Natural killer cell (primary cell): Measurements from ENCODE around the gene FREM3. TPM values are rescaled to one million over a fixed set of nuclear protein-coding genes. Genes with fewer than 3 reads are reported as not detected.

Experiments used
- ATAC-seq, 3 donors: fragments of 150-1000 bp in 2 of 3; fragments of 200-7000 bp in 1 of 3; cut with Tn5 transposase; 1 replicate in 1 of 3; 2 replicates in 2 of 3; pipeline ENCODE4 v1.10.0; 2021; ENCODE audit warnings: mild to moderate bottlenecking in 2 of 3, moderate library complexity in 2 of 3
- DNase-seq, 2 donors: peaks; one replicate each; pipeline versions ENCODE4 v3.0.0 to v3.0.0-alpha.2; 2013 to 2021; ENCODE audit warnings: mixed read lengths in 1 of 2
- H3K27ac ChIP-seq: one replicate; pipeline ENCODE4 v1.5.1; 2013; ENCODE audit warnings: mild to moderate bottlenecking, low read length
- H3K27me3 ChIP-seq: one replicate; pipeline ENCODE4 v1.6.1; 2013; ENCODE audit warnings: low read length; ENCODE audit not compliant: control insufficient read depth, insufficient read depth
- H3K36me3 ChIP-seq: one replicate; pipeline ENCODE4 v1.6.1; 2013; ENCODE audit warnings: low read length; ENCODE audit not compliant: control insufficient read depth, insufficient read depth
- H3K4me1 ChIP-seq: one replicate; pipeline ENCODE4 v1.6.1; 2013; ENCODE audit warnings: low read length; ENCODE audit not compliant: control insufficient read depth, insufficient read depth
- H3K4me3 ChIP-seq: one replicate; pipeline ENCODE4 v1.5.1; 2013; ENCODE audit warnings: low read length
- H3K9me3 ChIP-seq: one replicate; pipeline ENCODE4 v1.6.1; 2013; ENCODE audit warnings: low read length; ENCODE audit not compliant: control insufficient read depth, insufficient read depth
- H3K27ac Mint-ChIP-seq, 2 donors: one replicate each; pipeline ENCODE4 v1.8.0; 2022; ENCODE audit warnings: mild to moderate bottlenecking in 2 of 2, mixed read lengths in 2 of 2, moderate library complexity in 1 of 2
- H3K27me3 Mint-ChIP-seq, 2 donors: one replicate each; pipeline ENCODE4 v1.8.0; 2022; ENCODE audit warnings: low read depth in 2 of 2, mixed read lengths in 2 of 2
- H3K36me3 Mint-ChIP-seq: one replicate; pipeline ENCODE4 v1.8.0; 2022; ENCODE audit warnings: mixed read lengths
- H3K4me1 Mint-ChIP-seq, 2 donors: one replicate each; pipeline ENCODE4 v1.8.0; 2022; ENCODE audit warnings: mixed read lengths in 2 of 2
- H3K4me3 Mint-ChIP-seq: one replicate; pipeline ENCODE4 v1.8.0; 2022; ENCODE audit warnings: mild to moderate bottlenecking, moderate library complexity, mixed read lengths
- H3K9me3 Mint-ChIP-seq, 2 donors: one replicate each; pipeline ENCODE4 v1.8.0; 2022; ENCODE audit warnings: mixed read lengths in 2 of 2
- WGBS: methylation state at CpG from one replicate; pipeline ENCODE4 v1.1.7; 2013; ENCODE audit warnings: missing lambda C conversion rate; ENCODE audit not compliant: insufficient coverage; 5-methylcytosine and 5-hydroxymethylcytosine counted together
- intact Hi-C: fragments of 100-400 bp; cut with micrococcal nuclease; formaldehyde crosslinking; loops from one replicate; pipeline ENCODE4 v1.14.2; 2022
- total RNA-seq, 4 donors: library from RNA; stranded (reverse); fragments of 120-200 nt in 1 of 4; gene quantifications; one replicate each; pipeline versions ENCODE4 v1.2.3 to v1.2.4, GENCODE V29; 2013 to 2022
- TF ChIP-seq, protein P1 (sequence below): fragments of 200-600 bp; IDR thresholded peaks from one replicate; pipeline ENCODE4 v1.8.0; 2022; ENCODE audit warnings: antibody characterized with exemption

FREM3 gene
- total RNA-seq, 3 donors from 2014 or later (not counting 1 experiment from before 2014, with no cell fraction given), result 0.07 TPM; not detected in 2

DNA sequence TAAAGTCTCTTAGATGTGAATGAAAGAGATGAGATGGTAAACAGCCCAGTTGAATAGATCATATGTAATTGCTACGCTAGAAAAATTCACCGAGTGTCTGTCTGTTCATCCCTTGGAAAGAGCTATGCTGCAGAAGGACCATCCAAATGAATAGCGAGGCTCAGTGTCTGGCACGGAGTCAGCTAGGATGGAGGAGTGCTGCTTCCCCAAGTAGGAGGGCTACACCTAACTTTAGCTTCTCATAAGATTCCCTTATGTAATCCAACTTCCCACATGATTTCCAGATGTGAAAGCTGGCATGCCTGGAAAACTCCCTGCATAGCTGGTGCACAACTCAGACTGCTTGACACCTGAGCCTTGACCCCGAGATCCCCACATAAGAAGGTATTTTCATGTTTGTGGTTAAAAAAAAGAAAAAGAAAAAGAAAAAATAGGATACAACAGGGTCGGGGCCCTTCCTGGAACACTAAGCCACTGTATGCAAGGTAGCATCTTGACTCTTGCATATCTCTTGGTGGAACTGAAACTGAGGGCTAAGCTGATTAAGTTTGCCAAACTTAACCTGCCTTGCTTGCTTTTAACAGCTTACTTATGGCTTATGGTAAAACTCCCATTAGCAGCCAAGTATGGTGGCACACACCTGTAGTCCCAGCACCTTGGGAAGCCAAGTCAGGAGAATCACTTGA lies 82.3 kb downstream of the FREM3 start:
- Histone ChIP-seq H3K4me3 (no peak overlapping the region), H3K27me3 (no peaks in the 10 kb centered on the region), H3K9me3 (no peaks in the 10 kb centered on the region), H3K4me1 (no peaks in the 10 kb centered on the region), H3K36me3 (no peaks in the 10 kb centered on the region), H3K27ac (no peak overlapping the region)
- DNase-seq, result no peak
- H3K9me3 Mint-ChIP-seq, result no peaks in the 10 kb centered on the region
- TF ChIP-seq, protein P1, sequence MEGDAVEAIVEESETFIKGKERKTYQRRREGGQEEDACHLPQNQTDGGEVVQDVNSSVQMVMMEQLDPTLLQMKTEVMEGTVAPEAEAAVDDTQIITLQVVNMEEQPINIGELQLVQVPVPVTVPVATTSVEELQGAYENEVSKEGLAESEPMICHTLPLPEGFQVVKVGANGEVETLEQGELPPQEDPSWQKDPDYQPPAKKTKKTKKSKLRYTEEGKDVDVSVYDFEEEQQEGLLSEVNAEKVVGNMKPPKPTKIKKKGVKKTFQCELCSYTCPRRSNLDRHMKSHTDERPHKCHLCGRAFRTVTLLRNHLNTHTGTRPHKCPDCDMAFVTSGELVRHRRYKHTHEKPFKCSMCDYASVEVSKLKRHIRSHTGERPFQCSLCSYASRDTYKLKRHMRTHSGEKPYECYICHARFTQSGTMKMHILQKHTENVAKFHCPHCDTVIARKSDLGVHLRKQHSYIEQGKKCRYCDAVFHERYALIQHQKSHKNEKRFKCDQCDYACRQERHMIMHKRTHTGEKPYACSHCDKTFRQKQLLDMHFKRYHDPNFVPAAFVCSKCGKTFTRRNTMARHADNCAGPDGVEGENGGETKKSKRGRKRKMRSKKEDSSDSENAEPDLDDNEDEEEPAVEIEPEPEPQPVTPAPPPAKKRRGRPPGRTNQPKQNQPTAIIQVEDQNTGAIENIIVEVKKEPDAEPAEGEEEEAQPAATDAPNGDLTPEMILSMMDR, result no peak
- no peak for ATAC-seq
- H3K36me3 Mint-ChIP-seq, result no peaks in the 10 kb centered on the region
- no peaks in the 10 kb centered on the region for H3K4me1 Mint-ChIP-seq
- no peak overlapping the region for H3K4me3 Mint-ChIP-seq
- 88% methylated on average over 6 of the region's 6 CpGs for WGBS
- peaks cover 0 to 6% of the 10 kb centered on the region in 2 donors for H3K27me3 Mint-ChIP-seq
- intact Hi-C loops, result no loop called here
- H3K27ac Mint-ChIP-seq, result no peak overlapping the region

DNA sequence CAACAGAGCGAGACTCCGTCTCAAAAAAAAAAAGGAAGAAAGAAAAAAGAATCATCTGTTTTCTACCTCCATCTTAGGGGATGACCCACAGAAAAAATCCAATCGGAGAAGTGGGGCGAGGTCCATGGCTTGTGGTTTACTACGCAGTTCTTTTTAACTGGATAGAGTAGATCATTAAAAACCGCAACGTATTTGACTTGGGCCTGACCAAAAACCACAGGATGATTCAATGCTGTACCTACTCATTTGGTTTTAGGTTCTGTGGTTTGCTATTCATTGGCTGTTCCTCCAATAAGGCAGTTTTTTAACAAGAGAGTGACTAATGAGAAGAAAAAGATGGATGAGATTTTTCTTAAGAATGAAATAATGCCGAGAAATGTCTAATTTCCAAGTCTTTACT lies 83.7 kb downstream of the FREM3 start:
- intact Hi-C loops, result no loop called here
- no peaks in the 10 kb centered on the region for H3K9me3 Mint-ChIP-seq
- H3K9me3 ChIP-seq, result no peaks in the 10 kb centered on the region
- 36% methylated on average over 8 of the region's 8 CpGs for WGBS
- H3K27ac ChIP-seq, result no peak overlapping the region
- H3K4me1 ChIP-seq, result no peaks in the 10 kb centered on the region
- H3K36me3 ChIP-seq, result no peaks in the 10 kb centered on the region
- H3K4me3 ChIP-seq, result no peak overlapping the region
- H3K36me3 Mint-ChIP-seq, result no peaks in the 10 kb centered on the region
- no peak overlapping the region for H3K4me3 Mint-ChIP-seq
- no peaks in the 10 kb centered on the region for H3K27me3 ChIP-seq
- H3K4me1 Mint-ChIP-seq, result no peaks in the 10 kb centered on the region
- no peak for DNase-seq
- peaks cover 0 to 6% of the 10 kb centered on the region in 2 donors for H3K27me3 Mint-ChIP-seq
- H3K27ac Mint-ChIP-seq, result no peak overlapping the region
- TF ChIP-seq, protein P1, result no peak
- ATAC-seq, result no peak

DNA sequence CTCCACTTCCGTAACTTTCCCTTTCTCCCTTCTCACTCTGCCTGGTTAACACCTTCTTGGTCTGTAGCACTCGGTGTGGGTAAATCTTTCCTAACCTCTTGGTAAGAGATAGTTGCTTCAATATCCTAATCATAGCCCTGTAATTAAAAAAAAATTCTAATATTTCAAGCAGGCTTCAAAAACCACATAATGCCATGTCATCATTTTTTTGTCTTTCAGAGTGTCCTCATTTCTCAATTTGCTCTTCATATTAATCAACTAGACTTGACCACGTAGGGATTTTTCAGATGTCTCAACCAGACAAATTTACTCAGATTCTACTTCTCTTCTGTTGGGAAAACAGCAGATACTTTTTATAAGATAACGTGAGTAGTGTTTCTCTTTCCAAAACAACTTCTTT lies 91.0 kb downstream of the FREM3 start:
- no peaks in the 10 kb centered on the region for H3K27me3 ChIP-seq
- Mint-ChIP-seq H3K9me3 (no peaks in the 10 kb centered on the region), H3K27ac (no peak overlapping the region), H3K4me1 (no peaks in the 10 kb centered on the region), H3K4me3 (no peak overlapping the region), H3K27me3 (no peaks in the 10 kb centered on the region), H3K36me3 (no peaks in the 10 kb centered on the region)
- no peaks in the 10 kb centered on the region for H3K9me3 ChIP-seq
- H3K4me1 ChIP-seq, result no peaks in the 10 kb centered on the region
- H3K27ac ChIP-seq, result no peak overlapping the region
- intact Hi-C loops, result no loop called here
- no peak overlapping the region for H3K4me3 ChIP-seq
- H3K36me3 ChIP-seq, result no peaks in the 10 kb centered on the region
- DNase-seq (no peak), ATAC-seq (no peak)
- TF ChIP-seq, protein P1, result no peak
- 93% methylated on average over 2 of the region's 4 CpGs for WGBS

DNA sequence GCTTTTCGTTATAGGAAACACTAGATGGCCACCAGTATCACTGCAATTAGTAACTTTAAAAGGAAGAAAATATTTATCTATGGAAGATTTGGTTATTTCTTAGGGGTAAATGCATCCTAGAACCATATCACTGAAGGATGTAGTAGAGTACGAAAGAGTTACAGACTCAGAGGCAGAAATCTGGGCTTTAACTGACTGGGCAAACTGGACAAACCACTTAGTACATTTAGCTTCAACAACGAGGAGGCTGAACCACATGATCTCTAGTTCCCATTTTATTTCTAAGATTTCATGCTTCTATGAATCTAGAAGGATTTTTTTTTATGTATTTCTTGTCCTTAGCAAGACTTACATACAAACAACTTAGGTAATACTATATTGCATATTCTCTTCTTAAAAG lies 94.0 kb downstream of the FREM3 start:
- H3K36me3 ChIP-seq, result no peaks in the 10 kb centered on the region
- H3K27ac ChIP-seq, result no peak overlapping the region
- ATAC-seq (no peak), DNase-seq (no peak)
- H3K36me3 Mint-ChIP-seq, result no peaks in the 10 kb centered on the region
- H3K9me3 ChIP-seq, result no peaks in the 10 kb centered on the region
- 77% methylated on average over 3 of the region's 3 CpGs for WGBS
- no peaks in the 10 kb centered on the region for H3K9me3 Mint-ChIP-seq
- H3K4me1 ChIP-seq, result no peaks in the 10 kb centered on the region
- intact Hi-C loops, result no loop called here
- TF ChIP-seq, protein P1, result no peak
- H3K4me1 Mint-ChIP-seq, result no peaks in the 10 kb centered on the region
- H3K4me3 ChIP-seq, result no peak overlapping the region
- no peaks in the 10 kb centered on the region for H3K27me3 Mint-ChIP-seq
- no peak overlapping the region for H3K4me3 Mint-ChIP-seq
- H3K27me3 ChIP-seq, result no peaks in the 10 kb centered on the region
- no peak overlapping the region for H3K27ac Mint-ChIP-seq
